HepG2 (cell line): Measurements from ENCODE around the gene VDR. TPM values are rescaled to one million over a fixed set of nuclear protein-coding genes. Genes with fewer than 3 reads are reported as not detected.

Experiments used
- BHLHE40 ChIP-seq: IDR thresholded peaks from 2 replicates; pipeline ENCODE4 v1.6.1; 2011; ENCODE audit warnings: low read length, improper control_type of control experiment
- GABPB1 ChIP-seq: IDR thresholded peaks from 2 replicates; pipeline ENCODE4 v1.6.1; 2016; ENCODE audit warnings: mild to moderate bottlenecking, missing genetic modification reagents, moderate library complexity, missing compliant biosample characterization
- HDAC1 ChIP-seq: sonication (generic); formaldehyde crosslinking; IDR thresholded peaks from 2 replicates; pipeline ENCODE4 v1.5.1; 2020; ENCODE audit warnings: mild to moderate bottlenecking, missing genetic modification reagents
- HNF4A ChIP-seq: sonication (generic); formaldehyde crosslinking; IDR thresholded peaks from 2 replicates; pipeline ENCODE4 v1.4.0; 2020; ENCODE audit warnings: missing genetic modification reagents
- MAFG ChIP-seq: sonication (generic); formaldehyde crosslinking; IDR thresholded peaks from 2 replicates; pipeline ENCODE4 v1.5.1; 2020; ENCODE audit warnings: mild to moderate bottlenecking, missing genetic modification reagents
- MAFK ChIP-seq, 2 experiments: IDR thresholded peaks in 1 of 2; conservative IDR thresholded peaks in 1 of 2; 2 replicates each; pipeline ENCODE4 v1.6.1; 2011; ENCODE audit warnings: improper control_type of control experiment in 2 of 2, low read length in 2 of 2
- MED1 ChIP-seq: sonication (generic); formaldehyde crosslinking; IDR thresholded peaks from 2 replicates; pipeline ENCODE4 v1.4.0; 2020; ENCODE audit warnings: missing genetic modification reagents
- NFYB ChIP-seq: sonication (generic); formaldehyde crosslinking; IDR thresholded peaks from 2 replicates; pipeline ENCODE4 v1.4.0; 2020; ENCODE audit warnings: missing genetic modification reagents
- RARA ChIP-seq: IDR thresholded peaks from 2 replicates; pipeline ENCODE4 v1.6.1; 2016; ENCODE audit warnings: missing genetic modification reagents, missing compliant biosample characterization
- RARG ChIP-seq: sonication (generic); formaldehyde crosslinking; IDR thresholded peaks from 2 replicates; pipeline ENCODE4 v1.4.0; 2020; ENCODE audit warnings: low read depth, mild to moderate bottlenecking, missing genetic modification reagents
- SAP130 ChIP-seq: IDR thresholded peaks from 2 replicates; pipeline ENCODE4 v1.6.1; 2016; ENCODE audit warnings: low read depth
- SKI ChIP-seq: fragments of 450-650 bp; IDR thresholded peaks from one replicate; pipeline ENCODE4 v1.6.1; 2018; ENCODE audit warnings: mild to moderate bottlenecking; ENCODE audit not compliant: partially characterized antibody
- SOX13 ChIP-seq, 3 experiments: fragments of 450-650 bp in 1 of 3; sonication (generic) in 1 of 3; formaldehyde crosslinking in 1 of 3; IDR thresholded peaks in 2 of 3; conservative IDR thresholded peaks in 1 of 3; 2 replicates each; pipeline versions ENCODE4 v1.5.0 to v1.6.1; 2016 to 2020; ENCODE audit warnings: antibody characterized with exemption in 1 of 3, mild to moderate bottlenecking in 1 of 3, missing compliant biosample characterization in 1 of 3, missing genetic modification reagents in 1 of 3, moderate library complexity in 1 of 3
- TEAD3 ChIP-seq: optimal IDR thresholded peaks from 2 replicates; pipeline ENCODE3; 2016; ENCODE audit warnings: borderline replicate concordance
- ZNF383 ChIP-seq: sonication (generic); formaldehyde crosslinking; IDR thresholded peaks from 2 replicates; pipeline ENCODE4 v1.4.0; 2020; ENCODE audit warnings: missing genetic modification reagents, mild to moderate bottlenecking, borderline replicate concordance
- ZNF609 ChIP-seq: sonication (generic); formaldehyde crosslinking; IDR thresholded peaks from 2 replicates; pipeline ENCODE4 v1.4.0; 2020; ENCODE audit warnings: mild to moderate bottlenecking, missing genetic modification reagents, borderline replicate concordance
- ZNF687 ChIP-seq: sonication (generic); formaldehyde crosslinking; IDR thresholded peaks from 2 replicates; pipeline ENCODE4 v1.5.1; 2020; ENCODE audit warnings: mild to moderate bottlenecking, missing genetic modification reagents, moderate library complexity
- polyA plus RNA-seq, 8 experiments: library from polyadenylated mRNA; depleted of rRNA in 3 of 8; stranded (reverse) in 7 of 8; unstranded in 1 of 8; fragments of >200 nt; fragmentation: Illumina TruSeq in 4 of 8; extraction: Trizol in 4 of 8; gene quantifications; 2 replicates each; pipeline versions ENCODE4 v1.2.1 to v1.2.3, GENCODE V29; 2011 to 2016; ENCODE audit warnings: low read depth in 4 of 8, missing spikeins in 1 of 8, mixed read lengths in 1 of 8; ENCODE audit not compliant: insufficient read depth in 1 of 8
- total RNA-seq, 5 experiments: library from RNA; depleted of rRNA; stranded (reverse); fragments of >200 nt; fragmentation: Illumina TruSeq; extraction: Trizol; gene quantifications; 2 replicates each; pipeline ENCODE4 v1.2.3, GENCODE V29; 2016; ENCODE audit warnings: low read depth in 1 of 5
- TF ChIP-seq, protein P1 (sequence below): sonication (generic); IDR thresholded peaks from 2 replicates; pipeline ENCODE4 v1.6.1; 2016; ENCODE audit warnings: low read depth, borderline replicate concordance

Gene VDR
- total and polyA plus RNA-seq, 2 of the 13 experiments (the other 11 are each of a cell fraction or from before 2014, with no cell fraction given) = 0.08 to 0.33 TPM

DNA sequence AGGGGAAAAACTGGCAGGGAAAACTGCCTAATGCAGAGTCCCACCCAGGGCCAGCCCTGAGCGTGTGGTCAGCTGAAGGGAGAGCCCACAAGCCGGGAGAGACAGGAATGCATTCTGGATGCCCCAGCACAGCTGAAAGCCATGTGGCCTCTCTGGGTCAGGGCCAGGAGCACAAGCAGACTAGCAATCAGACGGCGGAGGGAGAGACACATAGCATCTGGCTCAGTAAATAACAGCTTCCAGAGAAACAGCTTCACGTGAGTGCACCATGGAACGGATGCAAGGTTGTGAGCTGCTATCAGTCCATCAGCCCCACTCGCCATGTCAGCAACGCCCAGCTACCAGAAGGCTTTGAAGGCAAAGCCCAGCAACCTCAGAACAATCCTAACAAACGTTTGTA, 30.4 kb upstream of the VDR start (continued):
- TF ChIP-seq ZNF687 = peak; percentile 19; the same call in 1 of the 2 replicates
- TF ChIP-seq, protein P1, sequence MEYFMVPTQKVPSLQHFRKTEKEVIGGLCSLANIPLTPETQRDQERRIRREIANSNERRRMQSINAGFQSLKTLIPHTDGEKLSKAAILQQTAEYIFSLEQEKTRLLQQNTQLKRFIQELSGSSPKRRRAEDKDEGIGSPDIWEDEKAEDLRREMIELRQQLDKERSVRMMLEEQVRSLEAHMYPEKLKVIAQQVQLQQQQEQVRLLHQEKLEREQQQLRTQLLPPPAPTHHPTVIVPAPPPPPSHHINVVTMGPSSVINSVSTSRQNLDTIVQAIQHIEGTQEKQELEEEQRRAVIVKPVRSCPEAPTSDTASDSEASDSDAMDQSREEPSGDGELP = peak; percentile 80; the same call in 1 of the 2 replicates
- TF ChIP-seq TEAD3 (CRISPR knock-in tag) = peak; percentile 54
- no peak for TF ChIP-seq ZNF383
- peak; percentile 14 for TF ChIP-seq SKI
- no peak for TF ChIP-seq GABPB1
- TF ChIP-seq SOX13 (IDR thresholded peaks at IDR 0.05) = no peak
- 0 out of 4 replicates have a peak, but pooled peaks of 1 of the 2 experiments have one; percentile 14 for TF ChIP-seq SOX13 (CRISPR knock-in tag; conservative IDR thresholded peaks at IDR 0.05 in 1 of 2, IDR thresholded peaks at IDR 0.05 in 1 of 2)
- TF ChIP-seq ZNF609 (CRISPR knock-in tag) = 0 out of 2 replicates have a peak, but pooled peaks have one; percentile 35
- peak; percentile 55; the same call in 1 of the 2 replicates for TF ChIP-seq SAP130
- TF ChIP-seq NFYB (CRISPR knock-in tag) = no peak
- peak; percentile 31; the same call in 1 of the 2 replicates for TF ChIP-seq HDAC1 (CRISPR knock-in tag)
- TF ChIP-seq MED1 = peak; percentile 38; the same call in 1 of the 2 replicates
- no peak for TF ChIP-seq RARG (CRISPR knock-in tag)
- peak; percentile 14; the same call in 1 of the 2 replicates for TF ChIP-seq HNF4A (CRISPR knock-in tag)
- no peak for TF ChIP-seq MAFG
- TF ChIP-seq MAFK (conservative IDR thresholded peaks at IDR 0.05 in 1 of 2, IDR thresholded peaks at IDR 0.05 in 1 of 2; ENCODE audit: low read length in 2 of 2) = no peak
- peak; percentile 83 for TF ChIP-seq BHLHE40
- peak; percentile 44; the same call in 1 of the 2 replicates for TF ChIP-seq RARA (CRISPR knock-in tag)
